Activated CD4-positive, alpha-beta T cell treated with anti-CD3 and anti-CD28 coated beads for 36 hours (primary cell): ENCODE results near the gene TTN. TPM values are rescaled to one million over a fixed set of nuclear protein-coding genes. Genes with fewer than 3 reads are reported as not detected.

Experiments used
- ATAC-seq: fragments of 200-7000 bp; cut with Tn5 transposase; one replicate; pipeline ENCODE4 v1.10.0; 2021; ENCODE audit warnings: mild to moderate bottlenecking, moderate library complexity
- CTCF ChIA-PET: fragments of 350-600 bp; sonication (Branson Sonifier 250); formaldehyde crosslinking; loops from one replicate; lab custom pipeline; 2021; ENCODE audit warnings: antibody characterized with exemption; lab: Charles Lee
- POLR2A ChIA-PET: fragments of 350-600 bp; sonication (Branson Sonifier 250); formaldehyde crosslinking; loops from one replicate; lab custom pipeline; 2021; ENCODE audit warnings: antibody characterized with exemption, inconsistent platforms; lab: Charles Lee
- DNase-seq: peaks from one replicate; pipeline ENCODE4 v3.0.0-alpha.2; 2020
- H3K27ac Mint-ChIP-seq: one replicate; pipeline ENCODE4 v1.8.0; 2021; ENCODE audit warnings: mixed read lengths
- H3K27me3 Mint-ChIP-seq: one replicate; pipeline ENCODE4 v1.8.0; 2021; ENCODE audit warnings: mixed read lengths
- H3K36me3 Mint-ChIP-seq: one replicate; pipeline ENCODE4 v1.8.0; 2021; ENCODE audit warnings: low read depth, mixed read lengths
- H3K4me1 Mint-ChIP-seq: one replicate; pipeline ENCODE4 v1.8.0; 2021; ENCODE audit warnings: mixed read lengths
- H3K4me3 Mint-ChIP-seq: one replicate; pipeline ENCODE4 v1.8.0; 2021; ENCODE audit warnings: mild to moderate bottlenecking, moderate library complexity, mixed read lengths
- H3K9me3 Mint-ChIP-seq: one replicate; pipeline ENCODE4 v1.8.0; 2021; ENCODE audit warnings: low read depth, mixed read lengths
- intact Hi-C, 2 experiments: fragments of 100-400 bp; cut with DNase I in 1 of 2; cut with micrococcal nuclease in 1 of 2; formaldehyde crosslinking; loops; one replicate each; pipeline versions ENCODE4 v1.14.2 to v1.15.1; 2022 to 2024; cut with DNase I, micrococcal nuclease
- total RNA-seq, 2 experiments: library from RNA; stranded (reverse); gene quantifications; one replicate each; pipeline ENCODE4 v1.2.3, GENCODE V29; 2021

The TTN gene
- total RNA-seq, 2 experiments from 2014 or later: 1.6 to 3.1 TPM

GRCh38 chr2:178506101-178506500, 301.1 kb downstream of the TTN start:
- Mint-ChIP-seq H3K36me3 (peaks cover 21% of the 10 kb centered on the region), H3K9me3 (no peaks in the 10 kb centered on the region), H3K4me3 (no peak overlapping the region), H3K4me1 (peaks cover 15% of the 10 kb centered on the region), H3K27me3 (no peaks in the 10 kb centered on the region), H3K27ac (no peak overlapping the region)
- POLR2A ChIA-PET: no interaction called here
- DNase-seq: no peak
- intact Hi-C loops: no loop called here
- no peak for ATAC-seq
- CTCF ChIA-PET: interaction anchor here (0.7 kb wide), 1 partner anchor 16 kb away, joined by 3 read pairs; no protein-coding TSS in a partner anchor

- H3K27me3 Mint-ChIP-seq: no peaks in the 10 kb centered on the region
- no peaks in the 10 kb centered on the region for H3K9me3 Mint-ChIP-seq
- no peak for DNase-seq
- CTCF ChIA-PET: no interaction called here
- POLR2A ChIA-PET: no interaction called here
- H3K4me3 Mint-ChIP-seq: no peak overlapping the region
- peaks cover 34% of the 10 kb centered on the region for H3K36me3 Mint-ChIP-seq
- H3K4me1 Mint-ChIP-seq: peaks cover 9% of the 10 kb centered on the region
- intact Hi-C loops: no loop called here
- ATAC-seq: no peak
- H3K27ac Mint-ChIP-seq: no peak overlapping the region
These were observed 304.5 kb downstream of the TTN start for GRCh38 chr2:178502751-178503150.

- Mint-ChIP-seq H3K27ac (no peak overlapping the region), H3K4me3 (no peak overlapping the region), H3K4me1 (no peaks in the 10 kb centered on the region), H3K27me3 (no peaks in the 10 kb centered on the region), H3K36me3 (peaks cover 50% of the 10 kb centered on the region), H3K9me3 (no peaks in the 10 kb centered on the region)
- ChIA-PET POLR2A (no interaction called here), CTCF (interaction anchor here (0.9 to 1.5 kb wide), 2 partner anchors 9 kb away, joined by 3 to 4 read pairs; no protein-coding TSS in a partner anchor)
- intact Hi-C loops: no loop called here
- peak; percentile 61 for ATAC-seq
- no peak for DNase-seq
These were observed 307.6 kb downstream of the TTN start for GRCh38 chr2:178499640-178500039.

GRCh38 chr2:178498137-178498536, 309.1 kb downstream of the TTN start:
- intact Hi-C loops: no loop called here
- H3K4me1 Mint-ChIP-seq: no peaks in the 10 kb centered on the region
- no peaks in the 10 kb centered on the region for H3K27me3 Mint-ChIP-seq
- H3K36me3 Mint-ChIP-seq: peaks cover 54% of the 10 kb centered on the region
- no peak overlapping the region for H3K27ac Mint-ChIP-seq
- ChIA-PET POLR2A (no interaction called here), CTCF (interaction anchor here (1.0 kb wide), 1 partner anchor 9 kb away, joined by 3 read pairs; no protein-coding TSS in a partner anchor)
- DNase-seq (no peak), ATAC-seq (no peak)
- no peaks in the 10 kb centered on the region for H3K9me3 Mint-ChIP-seq
- H3K4me3 Mint-ChIP-seq: no peak overlapping the region

GRCh38 chr2:178496049-178496448, 311.2 kb downstream of the TTN start:
- POLR2A ChIA-PET: interaction anchor here (0.6 to 1.3 kb wide), 2 partner anchors 16 to 19 kb away, joined by 4 read pairs; no protein-coding TSS in a partner anchor
- no peak overlapping the region for H3K27ac Mint-ChIP-seq

GRCh38 chr2:178491612-178492011, 315.6 kb downstream of the TTN start:
- Mint-ChIP-seq H3K27ac (no peak overlapping the region), H3K9me3 (no peaks in the 10 kb centered on the region), H3K36me3 (peaks cover 62% of the 10 kb centered on the region), H3K4me3 (no peak overlapping the region), H3K27me3 (no peaks in the 10 kb centered on the region), H3K4me1 (peaks cover 13% of the 10 kb centered on the region)
- ATAC-seq (no peak), DNase-seq (no peak)
- POLR2A ChIA-PET: interaction anchor here (0.5 kb wide), 1 partner anchor 47 kb away, joined by 3 read pairs; no protein-coding TSS in a partner anchor
- intact Hi-C loops: no loop called here
- CTCF ChIA-PET: interaction anchor here (1.0 kb wide), 1 partner anchor 10 kb away, joined by 5 read pairs; no protein-coding TSS in a partner anchor

More at GRCh38 chr2:178496049-178496448, 311.2 kb downstream of the TTN start:
- DNase-seq (no peak), ATAC-seq (no peak)
- Mint-ChIP-seq H3K27me3 (no peaks in the 10 kb centered on the region), H3K4me3 (no peak overlapping the region), H3K36me3 (peaks cover 49% of the 10 kb centered on the region), H3K4me1 (no peaks in the 10 kb centered on the region), H3K9me3 (no peaks in the 10 kb centered on the region)
- CTCF ChIA-PET: interaction anchor here (0.6 to 1.1 kb wide), 5 partner anchors 31 to 384 kb away, joined by 3 to 4 read pairs (median 3); no protein-coding TSS in a partner anchor
- intact Hi-C loops: no loop called here

- no peak overlapping the region for H3K27ac Mint-ChIP-seq
- intact Hi-C loops: no loop called here
- peaks cover 32% of the 10 kb centered on the region for H3K36me3 Mint-ChIP-seq
- DNase-seq (no peak), ATAC-seq (no peak)
- H3K4me3 Mint-ChIP-seq: no peak overlapping the region
- peaks cover 45% of the 10 kb centered on the region for H3K4me1 Mint-ChIP-seq
- no peaks in the 10 kb centered on the region for H3K27me3 Mint-ChIP-seq
- POLR2A ChIA-PET: no interaction called here
- CTCF ChIA-PET: interaction anchor here (0.6 kb wide), 1 partner anchor 49 kb away, joined by 4 read pairs; no protein-coding TSS in a partner anchor
- H3K9me3 Mint-ChIP-seq: no peaks in the 10 kb centered on the region
These were observed 321.9 kb downstream of the TTN start for GRCh38 chr2:178485356-178485755.

GRCh38 chr2:178484245-178485041, 322.8 kb downstream of the TTN start:
- ATAC-seq (no peak), DNase-seq (no peak)
- no peaks in the 10 kb centered on the region for H3K27me3 Mint-ChIP-seq
- no peak overlapping the region for H3K4me3 Mint-ChIP-seq
- H3K27ac Mint-ChIP-seq: no peak overlapping the region
- no peaks in the 10 kb centered on the region for H3K9me3 Mint-ChIP-seq
- CTCF ChIA-PET: interaction anchor here (0.6 kb wide), 1 partner anchor 50 kb away, joined by 4 read pairs; no protein-coding TSS in a partner anchor
- H3K4me1 Mint-ChIP-seq: peaks cover 47% of the 10 kb centered on the region
- intact Hi-C loops: loop anchor here in 1 of 2 experiments (5.0 kb wide), 1 partner anchor 158 kb away; no protein-coding TSS in a partner anchor
- peaks cover 25% of the 10 kb centered on the region for H3K36me3 Mint-ChIP-seq
- POLR2A ChIA-PET: no interaction called here

GRCh38 chr2:178482437-178482836, 324.8 kb downstream of the TTN start:
- Mint-ChIP-seq H3K4me3 (peak overlapping the region; percentile 89), H3K36me3 (peaks cover 14% of the 10 kb centered on the region), H3K9me3 (no peaks in the 10 kb centered on the region), H3K4me1 (peaks cover 43% of the 10 kb centered on the region), H3K27ac (peak overlapping the region; percentile 37), H3K27me3 (no peaks in the 10 kb centered on the region)
- ATAC-seq (peak; percentile 2), DNase-seq (no peak)
- CTCF ChIA-PET: interaction anchor here (0.9 to 2.0 kb wide), 4 partner anchors 10 to 68 kb away, joined by 4 to 7 read pairs (median 6); no protein-coding TSS in a partner anchor
- intact Hi-C loops: loop anchor here in 1 of 2 experiments (5.0 kb wide), 1 partner anchor 160 kb away; no protein-coding TSS in a partner anchor
- POLR2A ChIA-PET: no interaction called here

- intact Hi-C loops: loop anchor here (1.0 to 5.0 kb wide), 2 partner anchors 43 to 162 kb away; no protein-coding TSS in a partner anchor
- ATAC-seq: peak; percentile 64
- no peaks in the 10 kb centered on the region for H3K27me3 Mint-ChIP-seq
- no peaks in the 10 kb centered on the region for H3K9me3 Mint-ChIP-seq
- H3K4me1 Mint-ChIP-seq: peaks cover 43% of the 10 kb centered on the region
- H3K27ac Mint-ChIP-seq: peak within 1 kb of the TSS; percentile 97
- H3K36me3 Mint-ChIP-seq: peaks cover 5% of the 10 kb centered on the region
- ChIA-PET POLR2A (interaction anchor here (0.7 to 1.0 kb wide), 3 partner anchors 15 to 66 kb away, joined by 3 to 4 read pairs (median 4); partner anchors contain the start of genes PJVK and PRKRA), CTCF (interaction anchor here (0.6 to 1.8 kb wide), 5 partner anchors 8 to 43 kb away, joined by 3 to 5 read pairs (median 4); no protein-coding TSS in a partner anchor)
- DNase-seq: peak; percentile 83
- H3K4me3 Mint-ChIP-seq: peak within 1 kb of the TSS; percentile 89
These were observed 326.7 kb downstream of the TTN start, which contains the start of gene PLEKHA3 for GRCh38 chr2:178480227-178481181. Gene PLEKHA3, plus strand, starts transcription at chr2:178480457. Its CDS starts 413 bp downstream, at chr2:178480870.
